ENCODE data around the gene AHDC1. TPM values are rescaled to one million over a fixed set of nuclear protein-coding genes. Genes with fewer than 3 reads are reported as not detected.
A peak's percentile ranks its signal among the peaks of the same experiment; 100 is the strongest.

AHDC1 gene
- total and polyA plus RNA-seq, 2 of the 13 experiments (the other 11 are each of a cell fraction or from before 2014, with no cell fraction given) = 1.0 to 2.7 TPM

- TF ChIP-seq PRDM10 (CRISPR knock-in tag; IDR thresholded peaks at IDR 0.05; ENCODE audit: low read depth) (peak; percentile 58; the same call in 1 of the 2 replicates), ZNF350 (CRISPR knock-in tag; IDR thresholded peaks at IDR 0.05; ENCODE audit: borderline replicate concordance, low read depth) (peak; percentile 51; the same call in 1 of the 2 replicates), ZNF770 (CRISPR knock-in tag; IDR thresholded peaks at IDR 0.05) (no peak), BRCA1 (CRISPR knock-in tag; IDR thresholded peaks at IDR 0.05) (no peak), HNRNPH1 (optimal IDR thresholded peaks at IDR 0.05; ENCODE audit: low read depth, low read length) (no peak), SKI (IDR thresholded peaks at IDR 0.05; ENCODE audit: partially characterized antibody) (no peak), TARDBP (CRISPR knock-in tag; IDR thresholded peaks at IDR 0.05) (no peak), EEA1 (CRISPR knock-in tag; IDR thresholded peaks at IDR 0.05; ENCODE audit: borderline replicate concordance) (no peak), RERE (CRISPR knock-in tag; IDR thresholded peaks at IDR 0.05; ENCODE audit: low read depth) (no peak), ADNP (CRISPR knock-in tag; IDR thresholded peaks at IDR 0.05) (no peak), ZNF225 (CRISPR knock-in tag; IDR thresholded peaks at IDR 0.05) (0 out of 2 replicates have a peak, but pooled peaks have one; percentile 52)
- TF ChIP-seq, protein P1, sequence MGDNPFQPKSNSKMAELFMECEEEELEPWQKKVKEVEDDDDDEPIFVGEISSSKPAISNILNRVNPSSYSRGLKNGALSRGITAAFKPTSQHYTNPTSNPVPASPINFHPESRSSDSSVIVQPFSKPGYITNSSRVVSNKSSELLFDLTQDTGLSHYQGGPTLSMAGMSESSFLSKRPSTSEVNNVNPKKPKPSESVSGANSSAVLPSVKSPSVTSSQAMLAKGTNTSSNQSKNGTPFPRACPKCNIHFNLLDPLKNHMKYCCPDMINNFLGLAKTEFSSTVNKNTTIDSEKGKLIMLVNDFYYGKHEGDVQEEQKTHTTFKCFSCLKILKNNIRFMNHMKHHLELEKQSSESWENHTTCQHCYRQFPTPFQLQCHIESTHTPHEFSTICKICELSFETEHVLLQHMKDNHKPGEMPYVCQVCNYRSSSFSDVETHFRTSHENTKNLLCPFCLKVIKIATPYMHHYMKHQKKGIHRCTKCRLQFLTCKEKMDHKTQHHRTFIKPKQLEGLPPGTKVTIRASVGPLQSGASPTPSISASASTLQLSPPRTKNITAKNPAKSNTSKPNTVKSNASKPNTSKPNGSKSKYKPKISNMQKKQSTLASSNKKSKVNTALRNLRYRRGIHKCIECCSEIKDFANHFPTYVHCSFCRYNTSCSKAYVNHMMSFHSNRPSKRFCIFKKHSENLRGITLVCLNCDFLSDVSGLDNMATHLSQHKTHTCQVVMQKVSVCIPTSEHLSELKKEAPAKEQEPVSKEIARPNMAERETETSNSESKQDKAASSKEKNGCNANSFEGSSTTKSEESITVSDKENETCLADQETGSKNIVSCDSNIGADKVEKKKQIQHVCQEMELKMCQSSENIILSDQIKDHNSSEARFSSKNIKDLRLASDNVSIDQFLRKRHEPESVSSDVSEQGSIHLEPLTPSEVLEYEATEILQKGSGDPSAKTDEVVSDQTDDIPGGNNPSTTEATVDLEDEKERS (CRISPR knock-in tag; IDR thresholded peaks at IDR 0.05) = no peak
Measured at GRCh38 chr1:27517907-27518718, 85.8 kb downstream of the AHDC1 start (continued).

Measured in HepG2 (cell line).